Ectodermal cell (in vitro differentiated cells): ENCODE measurements around the gene AOC2.
"Not testable (repeated sequence)": the region's sequence is repeated elsewhere in the genome, so short reads cannot be mapped to it uniquely, and the experiment has no call there.

Source experiments
- H3K27ac ChIP-seq: 2 replicates; pipeline ENCODE4 v1.7.0; 2013; ENCODE audit warnings: mild to moderate bottlenecking, low read depth, low read length; ENCODE audit not compliant: insufficient read depth, poor library complexity, severe bottlenecking
- H3K27me3 ChIP-seq: 2 replicates; pipeline ENCODE4 v1.7.0; 2013; ENCODE audit warnings: mild to moderate bottlenecking, low read length; ENCODE audit not compliant: insufficient read depth, control insufficient read depth, poor library complexity, severe bottlenecking
- H3K36me3 ChIP-seq: one replicate; pipeline ENCODE4 v1.7.0; 2013; ENCODE audit warnings: low read length; ENCODE audit not compliant: control insufficient read depth, insufficient read depth
- H3K4me1 ChIP-seq: one replicate; pipeline ENCODE4 v1.7.0; 2013; ENCODE audit warnings: low read length; ENCODE audit not compliant: control insufficient read depth, insufficient read depth
- H3K4me3 ChIP-seq: 2 replicates; pipeline ENCODE4 v1.7.0; 2013; ENCODE audit warnings: low read depth, low read length, control low read depth; ENCODE audit not compliant: insufficient read depth
- H3K9me3 ChIP-seq: 2 replicates; pipeline ENCODE4 v1.7.0; 2013; ENCODE audit warnings: mild to moderate bottlenecking, low read length, moderate library complexity; ENCODE audit not compliant: control insufficient read depth
- WGBS, 2 experiments: methylation state at CpG; one replicate each; pipeline ENCODE4 v1.1.7; 2013; ENCODE audit warnings: missing lambda C conversion rate in 2 of 2; 5-methylcytosine and 5-hydroxymethylcytosine counted together

Gene AOC2

GRCh38 chr17:42895185-42895555 is 50.8 kb downstream of the AOC2 start:
- no peak overlapping the region for H3K27ac ChIP-seq
- 78 to 83% methylated on average over 2 of the region's 2 CpGs for WGBS, 2 experiments
- H3K4me3 ChIP-seq: no peak overlapping the region

GRCh38 chr17:42898147-42898811 is 53.9 kb downstream of the AOC2 start:
- Histone ChIP-seq H3K4me3 (no peak overlapping the region), H3K27ac (no peak overlapping the region), H3K36me3 (no peaks in the 10 kb centered on the region), H3K27me3 (no peaks in the 10 kb centered on the region), H3K4me1 (no peaks in the 10 kb centered on the region), H3K9me3 (no peaks in the 10 kb centered on the region)
- 91 to 93% methylated on average over 7 of the region's 7 CpGs for WGBS, 2 experiments

More at GRCh38 chr17:42895185-42895555, 50.8 kb downstream of the AOC2 start:
- Histone ChIP-seq H3K36me3 (no peaks in the 10 kb centered on the region), H3K27me3 (no peaks in the 10 kb centered on the region), H3K9me3 (no peaks in the 10 kb centered on the region), H3K4me1 (peaks cover 4% of the 10 kb centered on the region)

DNA sequence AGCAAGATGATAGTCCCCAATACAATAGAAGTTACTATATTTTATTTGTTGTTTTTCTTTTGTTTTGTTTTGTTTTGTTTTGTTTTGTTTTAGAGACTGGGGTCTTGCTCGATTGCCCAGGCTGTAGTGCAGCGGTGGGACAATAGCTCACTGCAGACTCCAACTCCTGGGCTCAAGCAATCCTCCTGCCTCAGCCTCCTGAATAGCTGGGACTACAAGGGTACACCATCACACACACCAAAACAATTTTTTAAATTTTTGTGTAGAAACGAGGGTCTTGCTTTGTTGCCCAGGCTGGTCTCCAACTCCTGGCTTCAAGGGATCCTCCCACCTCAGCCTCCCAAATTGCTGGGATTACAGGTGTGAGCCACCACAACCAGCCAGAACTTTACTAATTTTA is 55.6 kb downstream of the AOC2 start:
- H3K9me3 ChIP-seq, H3K4me1 ChIP-seq, H3K27ac ChIP-seq, H3K36me3 ChIP-seq, H3K27me3 ChIP-seq, H3K4me3 ChIP-seq: not testable (repeated sequence)
- 93 to 95% methylated on average over 3 of the region's 3 CpGs for WGBS, 2 experiments
